HepG2 (cell line): ENCODE results near the gene ALOXE3. TPM values are rescaled to one million over a fixed set of nuclear protein-coding genes. Genes with fewer than 3 reads are reported as not detected.

Experiments used
- DPF2 ChIP-seq: sonication (generic); formaldehyde crosslinking; IDR thresholded peaks from 2 replicates; pipeline ENCODE4 v1.4.0; 2020; ENCODE audit warnings: mild to moderate bottlenecking, low read depth, missing genetic modification reagents, borderline replicate concordance
- ELF3 ChIP-seq: IDR thresholded peaks from 2 replicates; pipeline ENCODE4 v1.6.1; 2016; ENCODE audit warnings: missing genetic modification reagents, missing compliant biosample characterization
- ELF4 ChIP-seq: sonication (generic); formaldehyde crosslinking; IDR thresholded peaks from 2 replicates; pipeline ENCODE4 v1.5.0; 2020; ENCODE audit warnings: missing genetic modification reagents, mild to moderate bottlenecking, moderate library complexity, borderline replicate concordance
- EZH2 ChIP-seq: conservative IDR thresholded peaks from 2 replicates; pipeline ENCODE4 v1.6.1; 2012; ENCODE audit warnings: mild to moderate bottlenecking, low read depth, low read length, moderate library complexity
- KIAA2018 ChIP-seq: sonication (generic); formaldehyde crosslinking; IDR thresholded peaks from 2 replicates; pipeline ENCODE4 v1.5.0; 2020; ENCODE audit warnings: mild to moderate bottlenecking, missing genetic modification reagents, borderline replicate concordance
- NONO ChIP-seq, 2 experiments: fragments of 450-650 bp in 1 of 2; sonication (generic) in 1 of 2; formaldehyde crosslinking in 1 of 2; IDR thresholded peaks in 1 of 2; conservative IDR thresholded peaks in 1 of 2; 2 replicates each; pipeline versions ENCODE4 v1.6.1 to v1.8.0; 2017 to 2022; ENCODE audit warnings: mild to moderate bottlenecking in 1 of 2, missing genetic modification reagents in 1 of 2, moderate library complexity in 1 of 2
- NR2F2 ChIP-seq: IDR thresholded peaks from 2 replicates; pipeline ENCODE4 v1.6.1; 2012; ENCODE audit warnings: low read depth, inconsistent platforms, borderline replicate concordance
- ONECUT2 ChIP-seq: sonication (generic); formaldehyde crosslinking; IDR thresholded peaks from 2 replicates; pipeline ENCODE4 v1.4.0; 2020; ENCODE audit warnings: missing genetic modification reagents
- RARA ChIP-seq: IDR thresholded peaks from 2 replicates; pipeline ENCODE4 v1.6.1; 2016; ENCODE audit warnings: missing genetic modification reagents, missing compliant biosample characterization
- SIX1 ChIP-seq: sonication (generic); formaldehyde crosslinking; IDR thresholded peaks from 2 replicates; pipeline ENCODE4 v1.4.0; 2020; ENCODE audit warnings: missing genetic modification reagents, borderline replicate concordance
- XRCC5 ChIP-seq: fragments of 200-400 bp; formaldehyde crosslinking; optimal IDR thresholded peaks from 2 replicates; pipeline ENCODE3; 2017; ENCODE audit warnings: mild to moderate bottlenecking, low read length
- ZBTB7A ChIP-seq: sonication (generic); formaldehyde crosslinking; IDR thresholded peaks from 2 replicates; pipeline ENCODE4 v1.8.0; 2022; ENCODE audit warnings: mild to moderate bottlenecking, missing genetic modification reagents
- ZNF101 ChIP-seq: sonication (generic); formaldehyde crosslinking; IDR thresholded peaks from 2 replicates; pipeline ENCODE4 v1.4.0; 2020; ENCODE audit warnings: mild to moderate bottlenecking, low read depth, missing genetic modification reagents, borderline replicate concordance
- ZNF296 ChIP-seq: sonication (generic); formaldehyde crosslinking; conservative IDR thresholded peaks from 2 replicates; pipeline ENCODE4 v1.5.0; 2020; ENCODE audit warnings: mild to moderate bottlenecking, missing genetic modification reagents
- ZNF331 ChIP-seq: sonication (generic); formaldehyde crosslinking; IDR thresholded peaks from 2 replicates; pipeline ENCODE4 v1.4.0; 2020; ENCODE audit warnings: missing genetic modification reagents
- ZNF343 ChIP-seq: sonication (generic); formaldehyde crosslinking; IDR thresholded peaks from 2 replicates; pipeline ENCODE4 v1.4.0; 2020; ENCODE audit warnings: mild to moderate bottlenecking, missing genetic modification reagents
- ZNF549 ChIP-seq: sonication (generic); formaldehyde crosslinking; IDR thresholded peaks from 2 replicates; pipeline ENCODE4 v1.5.0; 2020; ENCODE audit warnings: missing genetic modification reagents
- ZNF674 ChIP-seq: sonication (generic); formaldehyde crosslinking; IDR thresholded peaks from 2 replicates; pipeline ENCODE4 v1.5.0; 2020; ENCODE audit warnings: low read depth, mild to moderate bottlenecking, missing genetic modification reagents
- ZXDC ChIP-seq: sonication (generic); formaldehyde crosslinking; IDR thresholded peaks from 2 replicates; pipeline ENCODE4 v1.5.0; 2020; ENCODE audit warnings: mild to moderate bottlenecking, missing genetic modification reagents
- polyA plus RNA-seq, 8 experiments: library from polyadenylated mRNA; depleted of rRNA in 3 of 8; stranded (reverse) in 7 of 8; unstranded in 1 of 8; fragments of >200 nt; fragmentation: Illumina TruSeq in 4 of 8; extraction: Trizol in 4 of 8; gene quantifications; 2 replicates each; pipeline versions ENCODE4 v1.2.1 to v1.2.3, GENCODE V29; 2011 to 2016; ENCODE audit warnings: low read depth in 4 of 8, missing spikeins in 1 of 8, mixed read lengths in 1 of 8; ENCODE audit not compliant: insufficient read depth in 1 of 8
- total RNA-seq, 5 experiments: library from RNA; depleted of rRNA; stranded (reverse); fragments of >200 nt; fragmentation: Illumina TruSeq; extraction: Trizol; gene quantifications; 2 replicates each; pipeline ENCODE4 v1.2.3, GENCODE V29; 2016; ENCODE audit warnings: low read depth in 1 of 5

Gene ALOXE3
- total and polyA plus RNA-seq, 2 of the 13 experiments (the other 11 are each of a cell fraction or from before 2014, with no cell fraction given), result 0.07 TPM; not detected in 1

GRCh38 chr17:8153525-8153956 lies 35.2 kb upstream of the ALOXE3 start (continued):
- no peak for TF ChIP-seq KIAA2018 (CRISPR knock-in tag)
- TF ChIP-seq ELF4, result no peak
- no peak for TF ChIP-seq NONO (IDR thresholded peaks at IDR 0.05)
- no peak; the same call in 1 of the 2 replicates for TF ChIP-seq NONO (CRISPR knock-in tag; conservative IDR thresholded peaks at IDR 0.05)
- no peak for TF ChIP-seq ZNF549 (CRISPR knock-in tag)
- no peak for TF ChIP-seq ZNF101
- no peak; the same call in 1 of the 2 replicates for TF ChIP-seq NR2F2
- no peak for TF ChIP-seq ZNF674 (CRISPR knock-in tag)
- TF ChIP-seq RARA (CRISPR knock-in tag), result peak; percentile 72
- no peak for TF ChIP-seq DPF2
- TF ChIP-seq ELF3, result no peak
- no peak for TF ChIP-seq ZBTB7A (CRISPR knock-in tag)
- peak; percentile 82 for TF ChIP-seq ONECUT2 (CRISPR knock-in tag)
- no peak for TF ChIP-seq ZNF343 (CRISPR knock-in tag)
- TF ChIP-seq ZNF296 (CRISPR knock-in tag), result no peak
- 0 out of 2 replicates have a peak, but pooled peaks have one; percentile 20 for TF ChIP-seq ZNF331
- TF ChIP-seq XRCC5, result no peak
- no peak for TF ChIP-seq EZH2
- no peak for TF ChIP-seq ZXDC (CRISPR knock-in tag)
- TF ChIP-seq SIX1 (CRISPR knock-in tag), result 0 out of 2 replicates have a peak, but pooled peaks have one; percentile 14
